ENCODE measurements around the gene TCF7L2. TPM values are rescaled to one million over a fixed set of nuclear protein-coding genes. Genes with fewer than 3 reads are reported as not detected.

Gene TCF7L2
- total and polyA plus RNA-seq, 9 of the 15 experiments (the other 6 are each of a cell fraction or from before 2014, with no cell fraction given): 0.32 to 2.8 (median 0.92) TPM

DNA sequence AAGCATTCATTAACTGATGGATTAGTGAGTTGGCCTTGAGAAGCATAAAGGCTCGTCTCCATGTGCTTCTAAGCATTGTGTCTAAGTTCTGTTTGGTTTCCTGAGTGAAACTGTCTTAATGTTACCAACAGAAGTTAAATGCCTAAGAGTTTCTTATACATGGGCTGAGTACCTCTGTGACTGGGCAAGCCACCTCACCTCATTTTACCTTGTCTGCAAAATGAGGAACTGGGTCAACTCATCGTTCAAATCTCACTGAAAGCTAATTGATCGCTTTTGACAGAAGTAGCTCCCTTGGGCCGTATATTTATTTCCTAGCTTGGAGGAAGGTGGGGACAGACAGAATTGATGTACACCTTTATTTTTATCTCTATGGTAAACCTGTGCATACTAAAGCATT, 88.9 kb downstream of the TCF7L2 start:
- TF ChIP-seq WHSC1 (IDR thresholded peaks at IDR 0.05; ENCODE audit: low read length) (no peak), SPI1 (IDR thresholded peaks at IDR 0.05; ENCODE audit: borderline replicate concordance, low read depth, low read length) (peak; percentile 57; the same call in 1 of the 2 replicates), POLR2H (tag; IDR thresholded peaks at IDR 0.05; ENCODE audit: low read depth) (no peak), NCOA1 (IDR thresholded peaks at IDR 0.05; ENCODE audit: low read depth) (no peak)
- TF ChIP-seq, protein P1, sequence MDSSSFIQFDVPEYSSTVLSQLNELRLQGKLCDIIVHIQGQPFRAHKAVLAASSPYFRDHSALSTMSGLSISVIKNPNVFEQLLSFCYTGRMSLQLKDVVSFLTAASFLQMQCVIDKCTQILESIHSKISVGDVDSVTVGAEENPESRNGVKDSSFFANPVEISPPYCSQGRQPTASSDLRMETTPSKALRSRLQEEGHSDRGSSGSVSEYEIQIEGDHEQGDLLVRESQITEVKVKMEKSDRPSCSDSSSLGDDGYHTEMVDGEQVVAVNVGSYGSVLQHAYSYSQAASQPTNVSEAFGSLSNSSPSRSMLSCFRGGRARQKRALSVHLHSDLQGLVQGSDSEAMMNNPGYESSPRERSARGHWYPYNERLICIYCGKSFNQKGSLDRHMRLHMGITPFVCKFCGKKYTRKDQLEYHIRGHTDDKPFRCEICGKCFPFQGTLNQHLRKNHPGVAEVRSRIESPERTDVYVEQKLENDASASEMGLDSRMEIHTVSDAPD (CRISPR knock-in tag; IDR thresholded peaks at IDR 0.05): no peak
- TF ChIP-seq, protein P2, sequence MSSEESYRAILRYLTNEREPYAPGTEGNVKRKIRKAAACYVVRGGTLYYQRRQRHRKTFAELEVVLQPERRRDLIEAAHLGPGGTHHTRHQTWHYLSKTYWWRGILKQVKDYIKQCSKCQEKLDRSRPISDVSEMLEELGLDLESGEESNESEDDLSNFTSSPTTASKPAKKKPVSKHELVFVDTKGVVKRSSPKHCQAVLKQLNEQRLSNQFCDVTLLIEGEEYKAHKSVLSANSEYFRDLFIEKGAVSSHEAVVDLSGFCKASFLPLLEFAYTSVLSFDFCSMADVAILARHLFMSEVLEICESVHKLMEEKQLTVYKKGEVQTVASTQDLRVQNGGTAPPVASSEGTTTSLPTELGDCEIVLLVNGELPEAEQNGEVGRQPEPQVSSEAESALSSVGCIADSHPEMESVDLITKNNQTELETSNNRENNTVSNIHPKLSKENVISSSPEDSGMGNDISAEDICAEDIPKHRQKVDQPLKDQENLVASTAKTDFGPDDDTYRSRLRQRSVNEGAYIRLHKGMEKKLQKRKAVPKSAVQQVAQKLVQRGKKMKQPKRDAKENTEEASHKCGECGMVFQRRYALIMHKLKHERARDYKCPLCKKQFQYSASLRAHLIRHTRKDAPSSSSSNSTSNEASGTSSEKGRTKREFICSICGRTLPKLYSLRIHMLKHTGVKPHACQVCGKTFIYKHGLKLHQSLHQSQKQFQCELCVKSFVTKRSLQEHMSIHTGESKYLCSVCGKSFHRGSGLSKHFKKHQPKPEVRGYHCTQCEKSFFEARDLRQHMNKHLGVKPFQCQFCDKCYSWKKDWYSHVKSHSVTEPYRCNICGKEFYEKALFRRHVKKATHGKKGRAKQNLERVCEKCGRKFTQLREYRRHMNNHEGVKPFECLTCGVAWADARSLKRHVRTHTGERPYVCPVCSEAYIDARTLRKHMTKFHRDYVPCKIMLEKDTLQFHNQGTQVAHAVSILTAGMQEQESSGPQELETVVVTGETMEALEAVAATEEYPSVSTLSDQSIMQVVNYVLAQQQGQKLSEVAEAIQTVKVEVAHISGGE (CRISPR knock-in tag; IDR thresholded peaks at IDR 0.05): no peak
- H4K20me1 ChIP-seq (replicated peaks; ENCODE audit: control insufficient read depth, insufficient read depth, low read length): no peaks in the 10 kb centered on the region
- POLR2A ChIA-PET: no interaction called here

More for the DNA sequence above, 88.9 kb downstream of the TCF7L2 start:
- ATAC-seq: no peak
- no peak overlapping the region for H3K4me2 ChIP-seq (ENCODE audit: insufficient read depth, low read length)
- no peaks in the 10 kb centered on the region for H3K4me1 ChIP-seq (replicated peaks in 1 of 2; ENCODE audit: control insufficient read depth in 2 of 2, insufficient read depth in 2 of 2, low read length in 2 of 2)
- no peaks in the 10 kb centered on the region for H3K36me3 ChIP-seq (ENCODE audit: control insufficient read depth, insufficient read depth, low read length)
- no peak overlapping the region for H3K4me3 ChIP-seq
- no TSS peak for BruUV-seq (replicated peaks)
- H3K27me3 ChIP-seq (ENCODE audit: control insufficient read depth in 2 of 2, insufficient read depth in 2 of 2, low read length in 2 of 2): no peaks in the 10 kb centered on the region; a peak in 1 of 5 replicates
- intact Hi-C loops (cut with micrococcal nuclease) (no loop called here), in situ Hi-C loops (cut with MboI) (no loop called here)
- no peaks in the 10 kb centered on the region for H3K79me2 ChIP-seq (ENCODE audit: control insufficient read depth, insufficient read depth, low read length)
- H3K27ac ChIP-seq (ENCODE audit: extremely low read depth, low read depth, low read length): no peak overlapping the region
- FAIRE-seq: no peak
- CTCF ChIA-PET (ENCODE audit: low intra/inter-chr PET ratio): no interaction called here
- H3K9me1 ChIP-seq (ENCODE audit: control insufficient read depth, insufficient read depth, low read length): no peaks in the 10 kb centered on the region
- H3K9ac ChIP-seq (ENCODE audit: insufficient read depth in 1 of 2, low read depth in 2 of 2, low read length in 2 of 2): no peak overlapping the region
- no peak for DNase-seq (ENCODE audit: extremely low read depth in 1 of 4, low spot score in 3 of 4)
- H3K9me3 ChIP-seq (replicated peaks; ENCODE audit: control insufficient read depth, insufficient read depth, low read depth, low read length): no peaks in the 10 kb centered on the region
- no peak overlapping the region for H2AFZ ChIP-seq (ENCODE audit: low read depth, low read length)
- WGBS (ENCODE audit: insufficient coverage, low coverage, missing lambda C conversion rate): 13% methylated on average over 4 of the region's 4 CpGs
